T-helper 2 cell treated with Interferon-gamma antibody and Interleukin-4, amounts not matched to agents 5 μg/mL and 100 μg/mL, for 36 hours (primary cell): ENCODE results near the gene TCF19.
A peak's percentile ranks its signal among the peaks of the same experiment; 100 is the strongest.
"Not testable (repeated sequence)": the region's sequence is repeated elsewhere in the genome, so short reads cannot be mapped to it uniquely, and the experiment has no call there.

Experiments
- DNase-seq: peaks from one replicate; pipeline ENCODE4 v3.0.0; 2021; ENCODE audit warnings: low spot score
- H3K27ac Mint-ChIP-seq: one replicate; pipeline ENCODE4 v1.8.0; 2021; ENCODE audit warnings: mild to moderate bottlenecking, mixed read lengths
- H3K27me3 Mint-ChIP-seq: one replicate; pipeline ENCODE4 v1.8.0; 2021; ENCODE audit warnings: low read depth, mixed read lengths
- H3K36me3 Mint-ChIP-seq: one replicate; pipeline ENCODE4 v1.8.0; 2021; ENCODE audit warnings: low read depth, mixed read lengths
- H3K4me1 Mint-ChIP-seq: one replicate; pipeline ENCODE4 v1.8.0; 2021; ENCODE audit warnings: low read depth, mixed read lengths
- H3K4me3 Mint-ChIP-seq: one replicate; pipeline ENCODE4 v1.8.0; 2022; ENCODE audit warnings: mild to moderate bottlenecking, moderate library complexity, mixed read lengths
- H3K9me3 Mint-ChIP-seq: one replicate; pipeline ENCODE4 v1.8.0; 2021; ENCODE audit warnings: mixed read lengths

Gene TCF19

GRCh38 chr6:31173406-31173805, 15.0 kb downstream of the TCF19 start:
- Mint-ChIP-seq H3K4me1 (peaks cover 3% of the 10 kb centered on the region), H3K9me3 (no peaks in the 10 kb centered on the region), H3K4me3 (no peak overlapping the region), H3K27ac (no peak overlapping the region), H3K27me3 (no peaks in the 10 kb centered on the region), H3K36me3 (no peaks in the 10 kb centered on the region)
- no peak for DNase-seq

DNA sequence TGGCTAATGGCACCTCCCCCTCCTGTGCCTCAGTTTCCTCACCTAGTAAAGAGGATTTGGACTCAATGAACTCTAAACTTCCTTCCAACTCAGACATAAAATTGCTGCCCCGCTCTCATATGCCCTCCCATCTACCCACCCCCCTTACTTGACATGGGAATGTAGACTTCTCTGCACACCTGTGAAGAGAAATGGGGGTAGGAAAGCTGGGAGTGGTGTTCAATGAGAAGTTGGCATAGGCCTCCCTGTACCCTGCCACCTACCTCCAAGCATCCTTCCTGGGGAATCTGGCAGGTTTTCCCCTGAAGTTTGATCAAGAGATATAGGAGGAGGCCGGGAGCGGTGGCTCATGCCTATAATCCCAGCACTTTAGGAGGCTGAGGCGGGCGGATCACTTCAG, 16.0 kb downstream of the TCF19 start:
- Mint-ChIP-seq H3K4me3 (no peak overlapping the region), H3K36me3 (no peaks in the 10 kb centered on the region), H3K27ac (no peak overlapping the region), H3K4me1 (peaks cover 5% of the 10 kb centered on the region), H3K27me3 (no peaks in the 10 kb centered on the region), H3K9me3 (no peaks in the 10 kb centered on the region)
- no peak for DNase-seq

DNA sequence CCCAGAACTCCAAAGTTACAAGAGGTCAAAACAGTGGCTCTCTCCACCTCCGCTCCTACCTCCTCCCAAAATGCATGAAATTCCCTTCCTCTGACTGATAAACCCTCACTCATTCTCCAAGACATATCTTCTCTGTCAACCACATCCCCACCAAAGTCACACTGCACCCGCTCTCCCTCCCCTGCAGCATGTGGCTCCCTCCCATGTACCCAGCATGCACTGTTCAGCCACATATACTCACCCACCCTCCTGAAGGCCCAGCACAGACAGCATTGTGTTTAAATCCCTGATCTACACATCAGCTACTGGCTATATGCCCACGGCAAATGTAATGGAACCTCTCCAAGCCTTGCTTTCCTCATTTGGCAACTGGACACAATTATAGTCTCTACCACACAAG, 17.6 kb downstream of the TCF19 start:
- Mint-ChIP-seq H3K4me3 (no peak overlapping the region), H3K4me1 (peaks cover 5% of the 10 kb centered on the region), H3K27ac (no peak overlapping the region), H3K9me3 (no peaks in the 10 kb centered on the region), H3K36me3 (no peaks in the 10 kb centered on the region), H3K27me3 (no peaks in the 10 kb centered on the region)
- DNase-seq: no peak

GRCh38 chr6:31178143-31179041, 20.0 kb downstream of the TCF19 start:
- Mint-ChIP-seq H3K27ac (no peak overlapping the region), H3K4me3 (no peak overlapping the region), H3K9me3 (no peaks in the 10 kb centered on the region), H3K27me3 (no peaks in the 10 kb centered on the region), H3K36me3 (no peaks in the 10 kb centered on the region), H3K4me1 (peaks cover 5% of the 10 kb centered on the region)
- DNase-seq: no peak

DNA sequence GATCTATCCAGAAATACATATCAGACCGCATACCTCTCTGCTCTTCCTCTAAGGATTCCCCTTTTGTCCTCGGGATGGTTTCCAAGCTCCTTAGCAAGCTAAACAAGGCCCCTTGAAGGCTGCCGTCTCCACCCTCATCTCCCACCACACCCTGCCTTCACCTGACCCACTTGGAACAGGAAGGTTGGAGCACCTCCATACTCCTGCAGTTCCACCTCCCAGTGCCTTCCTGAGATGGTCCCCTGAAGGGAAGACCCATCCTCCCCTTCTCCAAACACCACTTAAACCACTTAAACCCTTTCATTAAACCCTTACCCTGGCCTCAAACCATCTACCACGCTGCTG, 20.6 kb downstream of the TCF19 start:
- Mint-ChIP-seq H3K27ac (no peak overlapping the region), H3K9me3 (no peaks in the 10 kb centered on the region), H3K4me3 (no peak overlapping the region), H3K4me1 (peaks cover 5% of the 10 kb centered on the region), H3K27me3 (no peaks in the 10 kb centered on the region), H3K36me3 (no peaks in the 10 kb centered on the region)
- DNase-seq: no peak

- peaks cover 5% of the 10 kb centered on the region for H3K4me1 Mint-ChIP-seq
- no peaks in the 10 kb centered on the region for H3K27me3 Mint-ChIP-seq
- H3K4me3 Mint-ChIP-seq: no peak overlapping the region
- H3K27ac Mint-ChIP-seq: no peak overlapping the region
- DNase-seq: no peak
- H3K36me3 Mint-ChIP-seq: no peaks in the 10 kb centered on the region
- no peaks in the 10 kb centered on the region for H3K9me3 Mint-ChIP-seq
Observed at GRCh38 chr6:31179896-31180295, 21.5 kb downstream of the TCF19 start.

GRCh38 chr6:31180500-31180899, 22.1 kb downstream of the TCF19 start:
- Mint-ChIP-seq H3K9me3 (no peaks in the 10 kb centered on the region), H3K27ac (no peak overlapping the region), H3K36me3 (no peaks in the 10 kb centered on the region), H3K27me3 (no peaks in the 10 kb centered on the region), H3K4me3 (peak overlapping the region; percentile 56), H3K4me1 (peaks cover 8% of the 10 kb centered on the region)
- no peak for DNase-seq

GRCh38 chr6:31183287-31183686, 24.9 kb downstream of the TCF19 start:
- H3K4me3 Mint-ChIP-seq, DNase-seq, H3K27me3 Mint-ChIP-seq, H3K9me3 Mint-ChIP-seq, H3K36me3 Mint-ChIP-seq, H3K27ac Mint-ChIP-seq: not testable (repeated sequence)
- H3K4me1 Mint-ChIP-seq: peaks cover 11% of the 10 kb centered on the region

DNA sequence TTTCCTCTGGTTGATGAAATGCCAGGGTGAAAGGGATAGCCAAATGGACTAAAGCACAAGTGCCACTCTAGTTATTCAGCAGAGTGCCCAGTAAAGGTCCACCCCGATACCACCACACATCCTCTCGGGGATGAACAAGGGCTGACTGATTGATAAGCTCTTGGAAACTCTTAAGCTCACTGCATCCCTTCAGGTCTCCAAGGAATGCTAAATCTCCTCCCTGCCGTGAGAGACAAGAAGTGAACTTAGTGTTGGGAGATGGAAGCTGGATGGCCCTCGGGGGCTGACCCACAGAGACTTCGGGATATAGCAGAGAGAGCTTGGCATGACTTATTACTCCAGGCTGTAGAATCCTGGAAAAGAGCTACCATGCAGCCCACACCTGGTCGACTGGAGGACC, 25.5 kb downstream of the TCF19 start:
- not testable (repeated sequence) for H3K9me3 Mint-ChIP-seq, H3K4me3 Mint-ChIP-seq, H3K27me3 Mint-ChIP-seq, H3K36me3 Mint-ChIP-seq, DNase-seq, H3K27ac Mint-ChIP-seq
- peaks cover 11% of the 10 kb centered on the region for H3K4me1 Mint-ChIP-seq

DNA sequence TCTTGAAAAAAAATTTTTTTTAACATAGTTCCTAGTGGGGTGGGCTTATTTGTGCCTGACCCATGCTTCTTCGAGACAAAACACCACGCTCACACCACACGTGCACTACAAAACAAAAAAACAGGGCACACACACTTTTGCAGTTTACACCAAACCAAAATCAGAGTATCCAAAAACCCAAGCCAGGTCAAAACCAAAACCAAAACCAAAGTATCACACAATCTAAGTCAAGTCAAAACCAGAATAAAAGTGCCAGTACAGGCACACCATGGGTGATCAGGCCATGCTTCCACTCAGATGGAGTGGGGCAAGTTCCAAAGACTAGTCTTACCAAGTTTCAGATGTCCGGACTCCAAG, 27.3 kb downstream of the TCF19 start:
- H3K4me1 Mint-ChIP-seq, H3K27me3 Mint-ChIP-seq, DNase-seq, H3K27ac Mint-ChIP-seq, H3K9me3 Mint-ChIP-seq, H3K4me3 Mint-ChIP-seq, H3K36me3 Mint-ChIP-seq: not testable (repeated sequence)

GRCh38 chr6:31186052-31186734, 27.8 kb downstream of the TCF19 start:
- H3K4me3 Mint-ChIP-seq: no peak overlapping the region
- no peaks in the 10 kb centered on the region for H3K27me3 Mint-ChIP-seq
- no peaks in the 10 kb centered on the region for H3K9me3 Mint-ChIP-seq
- H3K27ac Mint-ChIP-seq: no peak overlapping the region
- no peak for DNase-seq
- peaks cover 9% of the 10 kb centered on the region for H3K4me1 Mint-ChIP-seq
- H3K36me3 Mint-ChIP-seq: no peaks in the 10 kb centered on the region

DNA sequence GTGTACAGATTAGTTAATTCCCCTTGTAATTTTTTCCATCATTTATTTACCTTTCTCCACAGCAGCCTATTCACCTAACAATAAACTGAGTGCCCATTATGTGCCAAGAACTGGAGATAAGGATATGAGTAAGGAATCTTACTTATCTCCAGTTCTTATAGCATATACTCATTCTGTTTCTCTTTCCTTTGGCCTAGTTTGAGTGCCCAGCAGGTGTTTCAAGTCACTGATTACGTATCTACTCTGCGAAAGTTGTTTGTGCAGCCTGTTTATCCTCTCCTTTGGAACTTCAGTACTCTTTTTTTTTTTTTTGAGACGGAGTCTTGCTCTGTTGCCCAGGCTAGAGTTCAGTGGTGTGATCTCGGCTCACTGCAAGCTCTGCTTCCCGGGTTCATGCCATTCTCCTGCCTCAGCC, 29.4 kb downstream of the TCF19 start:
- no peaks in the 10 kb centered on the region for H3K27me3 Mint-ChIP-seq
- H3K27ac Mint-ChIP-seq: no peak overlapping the region
- no peaks in the 10 kb centered on the region for H3K9me3 Mint-ChIP-seq
- no peak for DNase-seq
- H3K4me3 Mint-ChIP-seq: no peak overlapping the region
- peaks cover 9% of the 10 kb centered on the region for H3K4me1 Mint-ChIP-seq
- H3K36me3 Mint-ChIP-seq: no peaks in the 10 kb centered on the region

GRCh38 chr6:31189223-31189622, 30.8 kb downstream of the TCF19 start:
- not testable (repeated sequence) for H3K27me3 Mint-ChIP-seq, H3K9me3 Mint-ChIP-seq, H3K4me3 Mint-ChIP-seq, H3K4me1 Mint-ChIP-seq, H3K27ac Mint-ChIP-seq, H3K36me3 Mint-ChIP-seq, DNase-seq

- Mint-ChIP-seq H3K4me1 (peaks cover 9% of the 10 kb centered on the region), H3K9me3 (no peaks in the 10 kb centered on the region), H3K4me3 (no peak overlapping the region), H3K36me3 (no peaks in the 10 kb centered on the region), H3K27ac (no peak overlapping the region), H3K27me3 (no peaks in the 10 kb centered on the region)
- DNase-seq: no peak
Observed at GRCh38 chr6:31190488-31190887, 32.1 kb downstream of the TCF19 start.
